Suprapubic skin (tissue), 3 donors: ENCODE results near the gene SLC30A7.

Experiments
- POLR2A ChIP-seq, 2 donors: fragments of 450-650 bp; IDR thresholded peaks; one replicate each; pipeline ENCODE4 v1.6.1; 2017; ENCODE audit warnings: antibody characterized with exemption in 2 of 2, mild to moderate bottlenecking in 2 of 2, moderate library complexity in 2 of 2
- TF ChIP-seq, protein P1 (sequence below), 2 donors: fragments of 200-600 bp in 1 of 2; fragments of 450-650 bp in 1 of 2; sonication (generic) in 1 of 2; IDR thresholded peaks; one replicate each; pipeline ENCODE4 v1.5.1; 2016 to 2019; ENCODE audit warnings: antibody characterized with exemption in 2 of 2, mild to moderate bottlenecking in 1 of 2, moderate library complexity in 1 of 2

DNA sequence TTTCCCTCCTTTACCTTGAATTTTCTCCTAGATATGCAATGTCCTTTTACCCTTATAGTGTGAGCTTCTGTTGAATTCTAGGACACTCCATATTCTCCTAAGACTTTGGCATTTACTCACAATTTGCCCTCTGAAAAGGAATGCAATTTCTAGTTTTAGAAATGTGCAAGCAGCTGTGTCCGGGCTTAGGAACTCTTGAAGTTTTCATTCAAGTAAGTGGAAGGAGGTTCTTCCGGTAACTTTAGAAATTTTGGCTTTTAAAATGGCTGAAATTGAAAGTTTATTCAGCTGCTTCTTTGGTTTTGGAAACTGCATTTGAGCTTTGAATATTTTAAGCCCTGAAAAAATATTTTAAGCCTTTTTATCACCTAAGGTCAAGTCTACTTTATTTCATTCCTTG lies 73.4 kb downstream of the SLC30A7 start:
- TF ChIP-seq, protein P1, sequence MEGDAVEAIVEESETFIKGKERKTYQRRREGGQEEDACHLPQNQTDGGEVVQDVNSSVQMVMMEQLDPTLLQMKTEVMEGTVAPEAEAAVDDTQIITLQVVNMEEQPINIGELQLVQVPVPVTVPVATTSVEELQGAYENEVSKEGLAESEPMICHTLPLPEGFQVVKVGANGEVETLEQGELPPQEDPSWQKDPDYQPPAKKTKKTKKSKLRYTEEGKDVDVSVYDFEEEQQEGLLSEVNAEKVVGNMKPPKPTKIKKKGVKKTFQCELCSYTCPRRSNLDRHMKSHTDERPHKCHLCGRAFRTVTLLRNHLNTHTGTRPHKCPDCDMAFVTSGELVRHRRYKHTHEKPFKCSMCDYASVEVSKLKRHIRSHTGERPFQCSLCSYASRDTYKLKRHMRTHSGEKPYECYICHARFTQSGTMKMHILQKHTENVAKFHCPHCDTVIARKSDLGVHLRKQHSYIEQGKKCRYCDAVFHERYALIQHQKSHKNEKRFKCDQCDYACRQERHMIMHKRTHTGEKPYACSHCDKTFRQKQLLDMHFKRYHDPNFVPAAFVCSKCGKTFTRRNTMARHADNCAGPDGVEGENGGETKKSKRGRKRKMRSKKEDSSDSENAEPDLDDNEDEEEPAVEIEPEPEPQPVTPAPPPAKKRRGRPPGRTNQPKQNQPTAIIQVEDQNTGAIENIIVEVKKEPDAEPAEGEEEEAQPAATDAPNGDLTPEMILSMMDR (IDR thresholded peaks at IDR 0.05), result no peak
- no peak for TF ChIP-seq POLR2A (IDR thresholded peaks at IDR 0.05)
